Stimulated activated CD8-positive, alpha-beta memory T cell treated with anti-CD3 and anti-CD28 coated beads, Interleukin-2, amount 100 ng/mL, for 1 hour (primary cell): ENCODE measurements around the gene EZH2.

Experiments used
- DNase-seq, 2 donors: peaks; one replicate each; pipeline ENCODE4 v3.0.0-alpha.2; 2020; ENCODE audit warnings: low read depth in 2 of 2

Gene EZH2

DNA sequence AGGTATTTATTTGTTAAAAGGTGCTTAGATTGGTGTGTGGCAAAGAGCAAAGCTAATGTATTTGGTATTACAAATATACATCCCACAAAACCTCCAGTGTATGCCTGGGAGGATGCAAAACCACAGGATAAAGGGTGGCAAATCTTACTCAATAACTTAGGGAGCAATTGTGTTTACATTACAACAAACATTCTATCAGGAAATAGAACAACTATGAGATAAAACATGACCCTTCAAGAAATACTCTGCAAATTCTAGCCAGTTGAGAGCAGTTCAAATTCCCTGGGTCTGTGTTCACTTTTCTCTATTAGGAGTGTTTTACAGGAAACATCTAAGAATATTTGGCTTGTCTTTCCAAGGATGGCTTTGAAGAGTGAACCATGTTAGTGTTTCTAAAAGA, 120.5 kb downstream of the EZH2 start:
- DNase-seq, result no peak

DNA sequence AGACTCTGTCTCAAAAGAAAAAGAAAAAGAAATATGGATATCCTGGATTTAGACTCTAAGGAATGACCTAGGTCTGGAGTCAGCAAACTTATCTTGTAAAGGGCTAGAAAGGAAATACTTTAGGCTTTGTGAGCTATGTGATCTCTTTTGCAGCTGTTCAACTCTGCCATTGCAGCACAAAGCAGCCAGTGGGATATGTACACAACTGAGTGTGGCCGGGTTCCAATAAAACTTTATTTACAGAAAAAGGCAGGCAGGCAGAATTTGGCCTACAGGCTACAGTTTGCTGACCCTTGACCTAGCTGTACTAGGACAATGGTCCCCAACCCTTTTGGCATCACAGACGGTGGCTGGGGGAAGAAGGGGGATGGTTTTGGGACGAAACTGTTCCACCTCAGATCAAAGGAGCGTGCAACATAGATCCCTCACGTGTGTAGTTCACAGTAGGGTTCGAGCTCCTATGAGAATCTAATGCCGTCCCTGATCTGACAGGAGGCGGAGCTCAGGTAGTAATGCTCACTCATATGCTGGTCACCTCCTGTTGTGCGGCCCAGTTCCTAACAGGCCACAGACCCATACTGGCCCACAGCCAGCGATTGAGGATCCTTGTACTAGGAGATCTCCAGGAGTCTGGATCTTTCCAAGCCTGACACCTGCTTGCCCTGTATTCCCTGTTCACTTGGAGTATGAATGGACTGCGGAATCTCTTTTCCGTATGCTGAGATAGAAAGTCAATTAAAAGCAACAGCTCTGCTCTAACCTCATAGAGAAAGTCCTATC, 122.4 kb downstream of the EZH2 start:
- no peak for DNase-seq
